ENCODE results near the gene CDK19. TPM values are rescaled to one million over a fixed set of nuclear protein-coding genes. Genes with fewer than 3 reads are reported as not detected.

Gene CDK19
- total and polyA plus RNA-seq, 2 experiments from 2014 or later: 7.7 to 10.1 TPM

- no peak overlapping the region for H3K27ac Mint-ChIP-seq
- H3K27me3 Mint-ChIP-seq (ENCODE audit: insufficient read depth, low read depth, poor library complexity): no peaks in the 10 kb centered on the region
- Histone ChIP-seq H3F3A (replicated peaks; ENCODE audit: low read depth) (no peaks in the 10 kb centered on the region), H3K4me1 (ENCODE audit: insufficient read depth) (no peaks in the 10 kb centered on the region), H3K27ac (ENCODE audit: low read depth) (no peak overlapping the region), H3K4me3 (no peak overlapping the region), H3K79me2 (replicated peaks; ENCODE audit: insufficient read depth) (no peaks in the 10 kb centered on the region), H3K4me2 (no peak overlapping the region), H3K27me3 (ENCODE audit: insufficient read depth) (no peaks in the 10 kb centered on the region), H3K36me3 (ENCODE audit: insufficient read depth) (no peaks in the 10 kb centered on the region), H3K9me2 (ENCODE audit: insufficient read depth) (no peaks in the 10 kb centered on the region), H2AFZ (no peak overlapping the region), H4K20me1 (replicated peaks; ENCODE audit: insufficient read depth) (no peaks in the 10 kb centered on the region)
- TF ChIP-seq REST (IDR thresholded peaks at IDR 0.05; ENCODE audit: unreplicated experiment) (no peak), EZH2 (IDR thresholded peaks at IDR 0.05; ENCODE audit: low read depth, unreplicated experiment) (no peak), STAT1 (IDR thresholded peaks at IDR 0.05; ENCODE audit: unreplicated experiment) (no peak), EZH2phosphoT487 (IDR thresholded peaks at IDR 0.05; ENCODE audit: unreplicated experiment) (no peak), ZNF331 (CRISPR knock-in tag; IDR thresholded peaks at IDR 0.05; ENCODE audit: low read depth) (no peak), JUNB (IDR thresholded peaks at IDR 0.05; ENCODE audit: unreplicated experiment) (no peak)
- no peaks in the 10 kb centered on the region for H3K9me3 Mint-ChIP-seq
- ATAC-seq: no peak
- H3K4me3 Mint-ChIP-seq: no peak overlapping the region
- no peaks in the 10 kb centered on the region for H3K36me3 Mint-ChIP-seq (ENCODE audit: low read depth)
- DNase-seq (ENCODE audit: low spot score): no peak
- H3K4me1 Mint-ChIP-seq: no peaks in the 10 kb centered on the region
Measured at GRCh38 chr6:110629153-110629552, 186.1 kb downstream of the CDK19 start.

DNA sequence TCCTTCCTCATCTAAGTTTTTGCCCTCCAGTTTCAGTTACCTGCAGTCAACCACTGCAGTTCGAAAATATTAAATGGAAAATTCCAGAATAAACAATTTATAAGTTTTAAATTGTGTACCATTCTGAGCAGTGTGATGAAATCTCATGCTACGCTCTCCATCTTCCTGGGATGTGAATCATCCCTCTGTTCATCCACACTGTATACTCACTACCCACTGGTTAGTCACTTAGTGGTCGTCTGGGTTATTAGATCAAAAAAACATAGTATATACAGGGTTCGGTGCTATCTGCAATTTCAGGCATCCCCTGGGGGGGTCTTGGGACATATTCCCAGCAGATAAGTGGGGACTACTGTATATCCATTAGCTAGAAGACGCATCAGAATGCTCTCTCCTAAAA is 186.9 kb downstream of the CDK19 start:
- Mint-ChIP-seq H3K27me3 (ENCODE audit: insufficient read depth, low read depth, poor library complexity) (no peaks in the 10 kb centered on the region), H3K4me1 (no peaks in the 10 kb centered on the region), H3K36me3 (ENCODE audit: low read depth) (no peaks in the 10 kb centered on the region), H3K27ac (no peak overlapping the region), H3K9me3 (no peaks in the 10 kb centered on the region), H3K4me3 (no peak overlapping the region)
- Histone ChIP-seq H3K4me2 (no peak overlapping the region), H3K27me3 (ENCODE audit: insufficient read depth) (no peaks in the 10 kb centered on the region), H2AFZ (no peak overlapping the region), H3K4me1 (ENCODE audit: insufficient read depth) (no peaks in the 10 kb centered on the region), H3K27ac (ENCODE audit: low read depth) (no peak overlapping the region), H3K9me2 (ENCODE audit: insufficient read depth) (no peaks in the 10 kb centered on the region), H4K20me1 (replicated peaks; ENCODE audit: insufficient read depth) (no peaks in the 10 kb centered on the region), H3F3A (replicated peaks; ENCODE audit: low read depth) (no peaks in the 10 kb centered on the region), H3K4me3 (no peak overlapping the region), H3K79me2 (replicated peaks; ENCODE audit: insufficient read depth) (no peaks in the 10 kb centered on the region), H3K36me3 (ENCODE audit: insufficient read depth) (no peaks in the 10 kb centered on the region)
- no peak for TF ChIP-seq EZH2 (IDR thresholded peaks at IDR 0.05; ENCODE audit: low read depth, unreplicated experiment)
- TF ChIP-seq CTCF (conservative IDR thresholded peaks at IDR 0.05; ENCODE audit: low read depth in 2 of 2): no peak
- no peak for TF ChIP-seq NANOG (IDR thresholded peaks at IDR 0.05; ENCODE audit: borderline replicate concordance)
- TF ChIP-seq ZNF331 (CRISPR knock-in tag; IDR thresholded peaks at IDR 0.05; ENCODE audit: low read depth): no peak
- ATAC-seq (no peak), DNase-seq (ENCODE audit: low spot score) (no peak)
